Renal pelvis (tissue), 12 donors: Measurements from ENCODE around the gene CPEB4. TPM values are rescaled to one million over a fixed set of nuclear protein-coding genes. Genes with fewer than 3 reads are reported as not detected.
A peak's percentile ranks its signal among the peaks of the same experiment; 100 is the strongest.

Experiments used
- DNase-seq: peaks from one replicate; pipeline ENCODE4 v3.0.0-alpha.2; 2013
- long read RNA-seq, 16 experiments: transcript quantifications; one replicate each; lab custom pipeline, GENCODE V29; 2026
- polyA plus RNA-seq, 3 donors: library from polyadenylated mRNA; unstranded; fragments of 120-200 nt; gene quantifications; one replicate each; pipeline ENCODE4 v1.2.1, GENCODE V29; 2013; ENCODE audit not compliant: insufficient read length in 3 of 3

Gene CPEB4
- polyA plus RNA-seq = 10 to 100 TPM; 32.6 to 51.3 (median 40.5) TPM
- long read RNA-seq, donor 1, partial matches to known transcripts = 51 of 54 reads
- long read RNA-seq, donor 1, other reads (novel, unspliced or antisense) = 0 of 54 reads
- long read RNA-seq, donor 2, partial matches to known transcripts = 34 of 37 reads
- long read RNA-seq, donor 2, other reads (novel, unspliced or antisense) = 0 of 37 reads
- long read RNA-seq, donor 3, partial matches to known transcripts = 25 of 26 reads
- long read RNA-seq, donor 3, other reads (novel, unspliced or antisense) = 0 of 26 reads
- long read RNA-seq, donor 4, partial matches to known transcripts = 7 of 9 reads
- long read RNA-seq, donor 4, other reads (novel, unspliced or antisense) = 0 of 9 reads
- long read RNA-seq, donor 5, partial matches to known transcripts = 0 of 3 reads
- long read RNA-seq, donor 5, other reads (novel, unspliced or antisense) = 0 of 3 reads
- long read RNA-seq, donor 6, partial matches to known transcripts = 68 of 69 reads
- long read RNA-seq, donor 6, other reads (novel, unspliced or antisense) = 0 of 69 reads
- long read RNA-seq, donor 7, partial matches to known transcripts = 0 of 8 reads
- long read RNA-seq, donor 7, other reads (novel, unspliced or antisense) = 5 of 8 reads
- long read RNA-seq, donor 8 = 0 reads
- long read RNA-seq, donor 9, partial matches to known transcripts = 30 of 30 reads
- long read RNA-seq, donor 9, other reads (novel, unspliced or antisense) = 0 of 30 reads
- long read RNA-seq, donor 10, partial matches to known transcripts = 42 of 44 reads
- long read RNA-seq, donor 10, other reads (novel, unspliced or antisense) = 0 of 44 reads
- long read RNA-seq, donor 11, partial matches to known transcripts = 0 of 4 reads
- long read RNA-seq, donor 11, other reads (novel, unspliced or antisense) = 0 of 4 reads
- long read RNA-seq, donor 12, partial matches to known transcripts = 17 of 20 reads
- long read RNA-seq, donor 12, other reads (novel, unspliced or antisense) = 0 of 20 reads
- long read RNA-seq, donor 13, transcript CPEB4-208 (8 exons, 2,607 nt) = major isoform, 5 of 35 reads
- long read RNA-seq, donor 13, partial matches to known transcripts = 30 of 35 reads
- long read RNA-seq, donor 13, other reads (novel, unspliced or antisense) = 0 of 35 reads
- long read RNA-seq, donor 14, partial matches to known transcripts = 0 of 5 reads
- long read RNA-seq, donor 14, other reads (novel, unspliced or antisense) = 0 of 5 reads
- long read RNA-seq, donor 15, partial matches to known transcripts = 7 of 10 reads
- long read RNA-seq, donor 15, other reads (novel, unspliced or antisense) = 0 of 10 reads
- long read RNA-seq, donor 16, partial matches to known transcripts = 18 of 20 reads
- long read RNA-seq, donor 16, other reads (novel, unspliced or antisense) = 0 of 20 reads

DNA sequence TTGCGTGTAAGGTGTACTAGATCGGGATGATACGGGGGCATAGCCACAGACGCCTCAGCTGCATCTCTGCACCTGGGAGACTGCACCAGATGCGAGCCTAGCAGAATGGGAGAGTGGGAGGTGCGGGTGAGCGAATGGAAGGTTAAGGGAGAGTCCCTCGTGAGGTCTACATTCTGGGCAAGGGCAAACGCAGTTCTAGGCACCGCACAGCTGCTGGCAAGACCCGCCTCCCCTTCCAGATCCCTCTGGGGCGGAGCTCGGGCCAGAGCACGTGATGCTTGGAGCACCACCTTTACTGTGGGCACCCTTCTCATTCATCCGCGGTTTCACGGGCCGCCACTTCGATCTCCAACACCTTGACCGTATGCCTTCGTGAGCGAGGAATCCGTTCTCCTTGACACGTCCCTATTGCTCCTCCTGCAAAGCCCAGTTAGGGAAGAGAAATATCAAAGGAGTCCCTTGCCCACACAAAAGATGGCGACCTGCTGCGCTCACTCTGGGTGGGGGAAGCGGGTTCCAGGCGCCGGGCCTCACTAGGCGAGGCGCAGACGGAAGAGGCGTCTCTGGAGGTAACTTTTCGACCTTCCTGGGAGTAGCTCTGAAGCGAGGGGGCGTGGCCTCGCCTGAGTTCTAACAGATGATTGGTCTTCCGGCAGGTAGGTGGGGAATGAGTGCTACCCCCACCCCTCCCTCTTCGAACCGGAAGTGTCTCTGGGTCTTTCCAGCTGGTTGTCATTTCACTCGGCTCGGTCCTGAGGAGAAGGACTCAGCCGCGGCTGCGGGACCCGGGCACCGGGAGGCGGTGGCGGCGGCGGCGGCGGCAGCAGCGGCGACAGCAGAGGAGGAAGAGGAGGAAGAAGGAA lies at the start of gene CPEB4:
CPEB4 (plus strand) TSS at position 740 of the 863 bp plus-strand sequence. CDS start 1,385 bp downstream, outside the sequence.
- DNase-seq = peak; percentile 100

DNA sequence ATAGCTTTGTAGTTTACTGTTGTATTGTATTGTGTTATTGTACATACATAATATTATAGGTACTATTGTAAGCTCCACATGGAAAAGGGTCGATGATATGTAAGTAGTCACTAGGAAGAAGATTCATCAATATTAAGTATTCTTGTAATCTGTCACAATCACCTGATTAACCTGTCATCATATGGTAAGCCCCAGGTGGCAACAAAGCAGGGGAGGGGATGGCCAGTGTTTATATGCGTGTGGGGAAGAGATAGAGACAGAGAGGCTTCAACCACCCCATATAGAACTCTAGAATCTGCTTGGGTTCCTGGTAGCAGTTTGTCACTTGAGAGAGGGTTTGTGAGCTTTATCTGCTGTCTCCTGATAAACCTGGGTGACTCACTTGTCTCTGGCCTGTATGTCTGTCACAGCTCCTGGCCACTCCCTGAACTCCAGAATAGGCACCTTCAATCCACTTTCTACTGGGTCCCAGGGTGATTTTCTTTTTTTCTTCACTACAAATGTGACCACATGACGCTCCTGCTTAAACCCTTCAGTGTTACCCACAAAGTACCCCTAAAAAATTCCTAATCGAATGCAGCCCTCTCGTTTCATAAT lies 48.9 kb upstream of the CPEB4 start:
- DNase-seq = no peak

DNA sequence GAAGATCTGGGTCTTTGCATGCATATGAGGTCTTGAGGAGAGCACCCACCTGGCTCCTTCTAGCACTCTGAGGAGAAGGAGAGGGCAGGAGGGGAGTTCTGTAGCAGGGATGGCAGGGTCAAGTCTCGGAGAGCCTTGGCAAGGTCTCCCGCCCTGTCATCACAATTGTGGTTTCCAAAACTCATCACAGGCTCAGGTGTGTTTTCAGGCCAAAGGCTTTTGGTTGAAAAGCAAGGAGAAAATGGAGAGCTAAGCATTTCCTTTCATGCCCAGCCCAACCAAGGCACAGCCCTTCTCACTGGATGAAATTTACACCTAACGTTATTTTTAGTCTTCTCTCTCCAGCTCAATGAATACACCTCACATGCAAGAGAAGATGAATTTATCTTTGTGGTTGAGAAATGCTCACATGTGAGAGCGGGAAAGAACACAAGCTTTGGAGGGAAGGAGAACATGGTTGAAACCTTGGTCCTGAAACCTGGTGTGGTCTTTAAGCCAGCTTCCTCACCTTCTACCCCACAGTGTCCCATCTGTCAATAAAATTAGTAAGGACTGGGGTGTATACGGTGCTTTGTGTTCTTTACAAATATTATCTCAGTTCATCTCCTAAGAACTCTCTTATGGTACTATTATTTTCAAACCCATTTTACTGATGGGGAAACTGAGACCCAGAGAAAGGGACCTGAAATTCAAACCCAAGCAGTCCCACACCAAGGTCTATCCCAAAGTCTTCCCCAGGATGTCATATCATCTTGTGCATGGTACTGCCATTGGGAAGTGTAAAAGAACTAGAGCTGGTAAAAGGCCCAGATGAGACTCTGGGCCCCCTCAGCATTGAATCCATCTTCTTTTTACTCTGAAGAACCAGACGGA lies 47.8 kb upstream of the CPEB4 start:
- no peak for DNase-seq

DNA sequence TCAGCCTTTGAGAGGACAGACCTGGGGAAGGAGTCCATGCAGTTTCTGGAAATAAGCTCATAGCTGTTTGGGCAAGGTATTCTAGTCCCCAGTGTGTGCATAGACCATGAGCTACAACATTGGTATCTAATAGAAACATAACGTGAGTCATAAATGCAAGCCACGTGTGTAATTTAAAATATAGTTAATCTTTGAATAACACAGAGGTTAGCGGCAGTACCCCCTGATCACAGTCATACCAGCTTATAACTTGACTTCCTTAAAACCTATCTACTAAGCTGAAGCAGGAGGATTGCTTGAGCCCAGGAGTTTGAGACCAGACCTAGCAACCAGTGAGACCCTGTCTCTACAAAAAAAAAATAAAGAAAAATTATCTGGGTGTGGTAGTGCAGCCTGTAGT lies 46.4 kb upstream of the CPEB4 start:
- no peak for DNase-seq

DNA sequence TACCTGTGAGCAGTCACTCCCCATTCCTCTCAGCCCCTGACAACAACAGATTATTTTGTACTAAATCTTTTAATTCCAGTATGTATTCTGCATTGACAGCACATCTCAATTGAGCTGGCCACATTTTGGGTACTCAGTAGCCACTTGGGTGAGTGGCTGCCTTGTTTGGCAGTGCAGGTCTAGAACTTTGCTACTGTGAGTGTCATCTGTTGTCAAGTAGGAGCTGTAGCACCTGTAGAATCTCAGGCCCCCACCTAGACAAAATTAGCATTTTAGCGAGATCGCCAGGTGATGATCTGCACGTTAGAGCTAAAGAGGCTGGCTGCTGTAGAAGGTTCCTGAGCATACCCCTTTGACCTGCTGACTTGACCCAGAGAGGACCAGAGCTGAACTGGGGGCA lies 44.4 kb upstream of the CPEB4 start:
- DNase-seq = no peak

DNA sequence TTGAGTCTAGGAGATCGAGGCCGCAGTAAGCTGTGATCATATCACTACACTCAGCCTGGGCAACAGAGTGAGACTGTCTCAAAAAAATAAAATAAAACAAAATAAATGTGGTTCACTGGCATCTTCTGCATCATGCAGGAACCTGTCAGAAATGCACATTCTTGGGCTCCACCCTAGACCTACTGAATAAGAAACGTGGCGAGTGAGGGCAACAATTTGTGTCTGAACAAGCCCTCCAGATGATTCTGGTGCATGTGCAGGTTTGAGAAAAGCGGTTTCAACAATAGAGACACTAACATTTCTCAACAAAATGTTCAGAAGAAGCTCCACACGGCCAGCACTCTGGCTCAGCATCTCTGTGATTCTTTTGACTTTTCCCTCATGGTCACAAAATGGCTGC lies 42.8 kb upstream of the CPEB4 start:
- DNase-seq = no peak

DNA sequence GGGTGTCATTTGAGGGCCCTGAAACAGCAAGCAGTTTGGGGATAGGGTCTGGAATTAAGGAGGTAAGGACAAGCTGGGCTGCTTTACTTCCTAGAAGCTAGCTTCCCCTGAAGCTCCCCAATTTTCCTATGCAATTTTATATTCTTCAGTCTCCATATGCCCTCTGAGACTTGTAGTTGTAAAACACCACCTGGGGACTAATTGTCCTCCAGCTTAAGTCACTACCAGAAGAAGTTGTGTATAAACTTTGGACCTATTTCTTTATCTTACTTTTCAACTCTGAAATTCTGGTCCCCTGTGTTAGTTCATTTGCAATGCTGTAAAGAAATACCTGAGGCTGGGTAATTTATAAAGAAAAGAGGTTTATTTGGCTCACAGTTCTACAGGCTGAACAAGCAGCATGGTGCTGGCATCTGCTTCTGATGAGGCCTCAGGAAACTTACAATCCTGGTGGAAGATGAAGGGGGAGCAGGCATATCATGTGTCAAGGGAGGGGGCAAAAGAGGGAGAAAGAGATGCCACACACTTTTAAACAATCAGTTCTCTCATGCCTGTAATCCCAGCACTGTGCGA lies 41.1 kb upstream of the CPEB4 start:
- DNase-seq = no peak

DNA sequence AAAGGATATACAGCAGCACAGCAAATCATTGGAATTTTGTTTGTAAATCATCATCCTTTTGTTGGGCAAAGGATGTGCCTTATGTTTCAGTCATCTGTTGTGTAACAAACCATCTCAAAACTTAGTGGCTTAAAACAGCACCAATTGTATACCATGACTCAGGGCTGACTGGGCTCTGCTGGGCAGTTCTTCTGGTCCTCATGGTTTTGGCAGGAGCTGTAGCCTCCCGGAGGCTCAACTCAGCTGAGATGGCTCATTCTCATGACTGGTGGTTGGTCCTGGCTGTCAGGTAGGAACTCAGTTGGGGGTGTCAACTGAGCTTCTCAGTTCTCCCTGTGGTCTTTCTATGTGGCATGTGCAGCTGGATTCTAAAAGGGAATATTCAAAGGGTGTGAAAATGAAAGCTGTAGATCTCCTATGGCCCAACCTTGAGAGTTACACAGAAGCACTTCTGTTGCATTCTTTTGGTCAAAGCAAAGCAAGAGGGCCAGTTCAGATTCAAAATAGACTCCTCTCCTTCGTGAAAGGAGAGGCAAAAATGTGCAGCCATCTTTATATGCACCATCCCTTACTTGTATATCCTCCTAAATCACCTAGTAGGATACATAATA lies 39.1 kb upstream of the CPEB4 start:
- no peak for DNase-seq

DNA sequence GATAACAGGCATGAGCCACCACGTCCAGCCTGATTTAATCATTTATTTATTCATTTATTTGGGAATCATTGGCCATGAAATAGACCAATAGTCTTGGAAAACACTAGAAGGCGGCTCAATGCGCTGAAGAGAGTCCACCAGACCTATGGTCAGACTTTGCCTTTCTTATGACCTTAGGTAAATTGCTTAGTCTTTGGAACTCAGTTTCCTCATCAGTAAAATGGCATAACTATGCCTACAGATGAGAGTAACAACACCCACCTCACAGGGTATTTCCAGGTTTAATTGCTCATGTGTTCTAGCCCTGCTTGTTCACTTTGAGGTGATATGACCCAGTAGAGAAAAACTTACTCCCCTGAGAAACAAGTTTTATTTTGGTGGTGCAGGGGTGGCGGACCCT lies 38.2 kb upstream of the CPEB4 start:
- no peak for DNase-seq

DNA sequence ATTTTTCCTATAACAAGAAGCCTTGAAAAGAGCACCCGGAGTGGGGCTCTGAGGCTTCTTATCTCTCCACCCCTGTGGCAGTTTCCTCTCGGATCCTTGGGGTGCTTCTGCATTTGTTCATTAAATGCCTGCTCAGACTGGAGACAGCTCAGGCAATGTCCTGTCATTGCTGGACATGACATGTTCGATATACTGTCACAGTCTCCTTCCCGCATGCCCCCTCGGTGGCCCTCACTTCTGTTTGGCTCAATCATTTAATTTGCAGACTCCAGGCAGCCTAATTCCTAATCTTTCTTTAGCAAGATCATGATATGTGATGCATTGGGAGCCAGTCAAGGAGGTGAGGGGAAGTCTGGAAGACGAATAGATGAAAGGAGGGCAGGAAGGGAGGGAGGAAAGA lies 37.5 kb upstream of the CPEB4 start:
- no peak for DNase-seq

DNA sequence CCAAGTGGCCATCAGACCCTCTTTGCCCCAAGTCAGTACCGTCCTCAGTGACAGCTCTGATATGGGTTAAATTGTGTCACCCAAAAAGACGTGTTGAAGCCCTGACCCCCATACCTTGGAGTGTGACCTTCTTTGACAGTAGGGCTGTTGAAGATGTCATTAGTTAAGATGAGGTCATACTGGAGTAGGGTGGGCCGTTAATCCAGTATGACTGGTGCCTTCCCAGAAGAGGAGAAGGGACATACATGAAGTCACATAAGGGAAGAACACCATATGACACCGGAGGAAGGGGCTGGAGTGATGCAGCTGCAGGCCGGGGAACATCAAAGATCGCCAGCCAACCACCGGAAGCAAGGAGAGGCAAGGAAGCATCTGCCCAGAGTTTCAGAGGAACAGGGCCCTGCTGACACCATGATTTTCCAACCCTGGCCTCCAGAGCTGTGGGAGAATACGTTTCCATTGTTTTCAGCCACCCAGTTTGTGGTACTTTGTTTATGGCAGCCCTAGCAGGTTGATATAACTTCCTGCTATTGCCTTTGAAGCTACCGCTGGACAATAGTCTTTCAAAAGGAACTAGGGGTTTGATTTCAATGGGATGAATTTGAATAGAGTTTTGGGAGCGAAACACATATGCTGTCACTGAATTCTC lies 36.4 kb upstream of the CPEB4 start:
- no peak for DNase-seq

DNA sequence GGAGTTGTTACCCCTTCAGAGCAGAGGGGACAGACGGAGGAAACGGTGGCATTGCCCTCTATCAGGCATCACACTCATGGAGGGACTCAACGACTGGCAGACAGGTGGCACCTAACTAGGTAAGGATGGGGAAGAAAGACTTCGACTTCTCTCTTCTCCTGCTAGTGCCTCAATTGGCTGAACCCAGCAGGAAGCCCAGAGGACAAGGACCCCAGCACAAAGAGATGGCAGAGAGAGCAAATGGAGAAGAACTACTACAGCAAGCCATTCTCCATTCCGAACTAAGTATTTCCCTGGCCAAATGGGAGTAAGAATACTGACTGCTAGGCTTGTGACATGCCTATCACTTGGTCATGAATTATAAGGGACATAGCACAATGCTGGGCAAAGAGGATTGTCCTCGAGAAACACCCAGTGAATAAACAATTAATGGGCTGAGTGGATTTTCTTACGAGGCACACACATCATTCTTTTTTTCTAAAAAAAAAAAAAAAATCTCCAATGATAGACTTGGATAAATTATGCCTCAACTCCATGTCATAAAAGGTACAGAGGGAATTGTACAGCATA lies 35.3 kb upstream of the CPEB4 start:
- no peak for DNase-seq

DNA sequence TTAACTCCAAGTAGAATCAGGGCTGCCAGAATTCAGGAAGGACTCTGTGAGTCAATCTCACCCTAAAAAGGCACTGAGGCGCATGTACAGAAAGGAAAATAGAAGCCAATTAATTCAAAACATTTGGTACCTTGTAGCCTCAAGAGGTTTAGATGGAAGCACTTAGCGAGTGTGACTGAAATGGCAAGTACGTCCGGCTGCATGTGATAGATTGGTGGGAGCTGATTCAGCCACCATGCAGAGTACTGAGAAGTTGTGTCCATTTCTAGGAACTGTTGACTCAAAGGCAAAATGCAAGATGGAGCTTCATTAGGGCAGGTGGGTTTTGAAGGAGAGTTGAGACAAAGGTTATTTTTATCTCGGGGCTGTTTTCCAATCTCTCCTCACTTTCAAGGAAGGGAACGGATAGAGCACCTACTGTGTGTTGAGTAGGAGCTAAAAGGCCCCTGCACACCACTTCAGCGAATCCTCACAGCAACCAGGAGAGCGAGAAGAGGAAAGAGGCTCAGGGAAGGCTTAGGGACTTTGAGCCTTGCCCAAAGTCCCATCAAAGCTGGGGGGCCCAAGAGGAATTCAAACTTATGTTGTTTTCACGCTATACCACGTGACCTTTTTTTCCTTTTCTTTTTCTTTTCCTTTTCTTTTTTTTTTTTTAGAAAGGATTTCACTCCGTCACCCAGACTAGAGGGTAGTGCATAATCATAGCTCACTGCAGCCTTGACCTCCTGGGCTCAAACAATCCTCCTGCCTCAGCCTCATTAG lies 34.6 kb upstream of the CPEB4 start:
- no peak for DNase-seq

DNA sequence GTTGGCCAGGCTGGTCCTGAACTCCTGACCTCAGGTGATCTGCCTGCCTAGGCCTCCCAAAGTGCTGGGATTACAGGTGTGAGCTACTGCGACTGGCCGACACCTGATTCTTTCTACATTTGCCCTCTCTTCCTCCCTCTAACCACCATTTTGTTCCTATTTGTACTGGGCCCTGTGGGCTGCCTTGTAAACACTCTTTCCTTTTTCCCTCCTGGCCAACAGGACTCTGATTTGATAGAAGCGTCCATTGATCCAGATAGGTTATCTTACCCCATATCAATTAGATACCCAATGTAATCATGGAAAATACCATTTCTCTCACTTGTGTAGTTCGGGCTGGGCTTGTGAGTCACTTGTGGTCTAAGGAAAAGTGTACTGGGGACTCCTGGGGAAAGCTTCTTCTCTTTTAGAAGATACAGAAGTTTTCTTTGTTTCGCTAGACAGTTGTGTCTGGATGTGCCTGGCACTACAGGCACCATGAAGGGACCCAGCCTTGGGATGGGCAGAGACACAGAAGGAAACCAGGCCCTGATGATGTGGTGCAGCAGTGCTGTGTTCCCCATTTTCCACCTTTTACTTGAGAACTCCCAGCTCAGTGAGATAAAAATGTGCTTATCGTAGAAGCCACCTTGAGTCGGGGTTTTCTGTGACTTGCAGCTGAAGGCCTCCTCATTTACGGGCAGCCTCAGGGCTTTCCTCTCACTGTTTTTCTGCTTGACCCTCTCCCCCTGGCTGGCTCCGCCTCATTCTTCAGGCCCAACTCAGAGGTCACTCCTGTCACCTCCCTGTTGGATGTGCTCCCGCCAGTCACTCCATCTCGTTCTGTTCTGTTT lies 32.8 kb upstream of the CPEB4 start:
- DNase-seq = no peak

DNA sequence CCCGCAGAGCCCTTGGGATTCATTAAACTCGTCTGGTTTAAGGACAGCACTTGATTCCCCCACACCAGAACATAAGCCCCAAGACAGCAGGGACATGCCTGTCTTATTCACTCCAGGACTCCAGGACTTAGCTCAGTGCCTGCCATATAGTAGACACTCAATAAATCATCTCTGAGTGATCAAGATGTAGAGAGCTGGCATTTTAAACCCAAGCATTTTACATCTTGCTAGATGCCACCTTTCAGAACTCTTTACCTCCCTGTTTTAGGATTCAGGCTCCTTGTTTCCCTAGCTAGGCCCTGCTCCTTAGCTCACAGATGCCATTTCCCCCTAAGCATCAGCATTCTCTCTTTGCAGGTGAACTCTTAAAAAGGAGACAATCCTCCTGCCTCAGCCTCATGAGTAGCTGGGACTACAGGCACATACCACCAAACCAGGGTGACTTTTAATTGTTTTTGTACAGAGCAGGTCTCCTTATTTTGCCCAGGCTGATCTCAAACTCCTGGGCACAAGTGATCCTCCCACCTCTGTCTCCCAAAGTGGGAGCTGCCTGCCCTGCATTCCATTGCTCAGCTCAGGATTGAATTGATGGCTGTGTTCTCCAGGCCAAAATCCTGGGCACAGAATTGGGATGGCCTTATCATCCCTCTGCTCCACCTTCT lies 32.0 kb upstream of the CPEB4 start:
- DNase-seq = no peak
